B cell (primary cell): ENCODE data around the gene TMEM120A. TPM values are rescaled to one million over a fixed set of nuclear protein-coding genes. Genes with fewer than 3 reads are reported as not detected.

Experiments
- ATAC-seq: fragments of 200-7000 bp; cut with Tn5 transposase; one replicate; pipeline ENCODE4 v1.10.0; 2021; ENCODE audit warnings: low read depth, mild to moderate bottlenecking, moderate number of reproducible peaks, moderate library complexity
- CTCF ChIA-PET: fragments of 350-600 bp; sonication (Branson Sonifier 250); formaldehyde crosslinking; loops from one replicate; lab custom pipeline; 2021; ENCODE audit warnings: antibody characterized with exemption, inconsistent platforms; lab: Charles Lee
- POLR2A ChIA-PET: fragments of 350-600 bp; sonication (Branson Sonifier 250); formaldehyde crosslinking; loops from one replicate; lab custom pipeline; 2021; ENCODE audit warnings: antibody characterized with exemption; lab: Charles Lee
- DNase-seq: peaks from one replicate; pipeline ENCODE4 v3.0.0; 2013
- H2AFZ ChIP-seq: 2 replicates; pipeline ENCODE4 v1.6.1; 2012; ENCODE audit warnings: mild to moderate bottlenecking, low read depth, low read length; ENCODE audit not compliant: insufficient read depth, poor library complexity, severe bottlenecking
- H3K27ac ChIP-seq, 2 donors: 1 replicate in 1 of 2; 2 replicates in 1 of 2; pipeline ENCODE4 v1.5.1; 2012 to 2013; ENCODE audit warnings: low read length in 2 of 2, mild to moderate bottlenecking in 2 of 2, moderate library complexity in 1 of 2
- H3K27me3 ChIP-seq, 4 experiments: fragments of 200-600 bp in 1 of 4; sonication (generic) in 1 of 4; replicated peaks in 1 of 4; 1 replicate in 2 of 4; 2 replicates in 2 of 4; pipeline versions ENCODE4 v1.6.1 to v1.7.0; 2013 to 2016; ENCODE audit warnings: low read length in 3 of 4, mild to moderate bottlenecking in 2 of 4, mixed read lengths in 1 of 4, moderate library complexity in 1 of 4; ENCODE audit not compliant: insufficient read depth in 4 of 4, control insufficient read depth in 3 of 4; ENCODE audit errors: control extremely low read depth in 1 of 4
- H3K36me3 ChIP-seq, 2 experiments: replicated peaks in 1 of 2; 1 replicate in 1 of 2; 2 replicates in 1 of 2; pipeline versions ENCODE4 v1.6.1 to v1.7.1; 2013; ENCODE audit warnings: low read length in 1 of 2; ENCODE audit not compliant: insufficient read depth in 2 of 2, control insufficient read depth in 1 of 2; ENCODE audit errors: control extremely low read depth in 1 of 2, extremely low read depth in 1 of 2
- H3K4me1 ChIP-seq, 2 donors: fragments of 200-600 bp in 1 of 2; sonication (generic) in 1 of 2; 1 replicate in 1 of 2; 2 replicates in 1 of 2; pipeline versions ENCODE4 v1.5.1 to v1.6.1; 2013 to 2017; ENCODE audit warnings: low read length in 2 of 2; ENCODE audit not compliant: control insufficient read depth in 2 of 2, insufficient read depth in 2 of 2
- H3K4me2 ChIP-seq: replicated peaks from 2 replicates; pipeline ENCODE3; 2012; ENCODE audit warnings: mild to moderate bottlenecking, low read depth, low read length; ENCODE audit not compliant: poor library complexity, severe bottlenecking
- H3K4me3 ChIP-seq, 5 experiments: fragments of 200-600 bp in 1 of 5; sonication (generic) in 1 of 5; 1 replicate in 3 of 5; 2 replicates in 2 of 5; pipeline versions ENCODE4 v1.5.1 to v1.7.0; 2011 to 2016; ENCODE audit warnings: low read length in 4 of 5, mild to moderate bottlenecking in 4 of 5, low read depth in 2 of 5, control low read depth in 1 of 5, moderate library complexity in 1 of 5; ENCODE audit not compliant: insufficient read depth in 1 of 5; ENCODE audit errors: control extremely low read depth in 1 of 5, extremely low read depth in 1 of 5
- H3K79me2 ChIP-seq: fragments of 200-600 bp; sonication (generic); one replicate; pipeline ENCODE4 v1.6.0; 2016; ENCODE audit warnings: low read length; ENCODE audit not compliant: control insufficient read depth, insufficient read depth
- H3K9ac ChIP-seq: fragments of 200-600 bp; sonication (generic); 2 replicates; pipeline ENCODE4 v1.6.1; 2017; ENCODE audit warnings: mild to moderate bottlenecking, low read length, moderate library complexity
- H3K9me3 ChIP-seq, 3 donors: one replicate each; pipeline versions ENCODE4 v1.6.1 to v1.7.1; 2013; ENCODE audit warnings: low read length in 2 of 3; ENCODE audit not compliant: control insufficient read depth in 2 of 3, insufficient read depth in 1 of 3; ENCODE audit errors: control extremely low read depth in 1 of 3
- H4K20me1 ChIP-seq: 2 replicates; pipeline ENCODE4 v1.6.0; 2012; ENCODE audit warnings: mild to moderate bottlenecking, low read length; ENCODE audit not compliant: insufficient read depth, control insufficient read depth, poor library complexity, severe bottlenecking
- H3K27ac Mint-ChIP-seq: one replicate; pipeline ENCODE4 v1.8.0; 2021; ENCODE audit warnings: mixed read lengths
- H3K27me3 Mint-ChIP-seq: one replicate; pipeline ENCODE4 v1.8.0; 2021; ENCODE audit warnings: mixed read lengths
- H3K4me1 Mint-ChIP-seq: one replicate; pipeline ENCODE4 v1.8.0; 2021; ENCODE audit warnings: mixed read lengths
- H3K4me3 Mint-ChIP-seq: one replicate; pipeline ENCODE4 v1.8.0; 2021; ENCODE audit warnings: mixed read lengths
- H3K9me3 Mint-ChIP-seq: one replicate; pipeline ENCODE4 v1.8.0; 2022; ENCODE audit warnings: mixed read lengths; ENCODE audit not compliant: insufficient read depth
- EZH2 ChIP-seq: IDR thresholded peaks from 2 replicates; pipeline ENCODE4 v1.6.1; 2012; ENCODE audit warnings: borderline replicate concordance, low read depth, mild to moderate bottlenecking, moderate library complexity, low read length; ENCODE audit not compliant: insufficient read depth, poor library complexity, severe bottlenecking
- WGBS: methylation state at CpG from one replicate; pipeline ENCODE4 v1.1.5; 2013; ENCODE audit warnings: missing lambda C conversion rate; ENCODE audit not compliant: insufficient coverage; 5-methylcytosine and 5-hydroxymethylcytosine counted together
- intact Hi-C: fragments of 100-400 bp; cut with micrococcal nuclease; formaldehyde crosslinking; loops from one replicate; pipeline ENCODE4 v1.10.0; 2022
- polyA plus RNA-seq: library from polyadenylated mRNA; depleted of rRNA; stranded (reverse); fragments of >200 nt; gene quantifications from 2 replicates; pipeline ENCODE4 v1.2.3, GENCODE V29; 2012
- total RNA-seq, 2 donors: library from RNA; stranded (reverse); fragments of 120-200 nt in 1 of 2; gene quantifications; 1 replicate in 1 of 2; 2 replicates in 1 of 2; pipeline versions ENCODE4 v1.2.3 to v1.2.4, GENCODE V29; 2013 to 2022
- TF ChIP-seq, protein P1 (sequence below): fragments of 200-600 bp; IDR thresholded peaks from one replicate; pipeline ENCODE4 v1.8.0; 2022; ENCODE audit warnings: antibody characterized with exemption, mild to moderate bottlenecking

The TMEM120A gene
- total and polyA plus RNA-seq, 2 donors (not counting 1 experiment from before 2014, with no cell fraction given): 39.0 to 49.3 TPM

- DNase-seq (no peak), ATAC-seq (no peak)
- ChIA-PET CTCF (interaction anchor here (0.5 to 5.3 kb wide), 2 partner anchors 15 to 157 kb away, joined by 4 to 83 read pairs; no protein-coding TSS in a partner anchor), POLR2A (no interaction called here)
- WGBS: 22% methylated on average over 4 of the region's 4 CpGs
- H3K9me3 ChIP-seq: no peaks in the 10 kb centered on the region
- H4K20me1 ChIP-seq: no peaks in the 10 kb centered on the region
- no peak overlapping the region for H3K4me2 ChIP-seq
- H3K27me3 ChIP-seq: no peaks in the 10 kb centered on the region
- H3K4me1 Mint-ChIP-seq: peaks cover 8% of the 10 kb centered on the region
- no peak overlapping the region for H2AFZ ChIP-seq
- H3K4me1 ChIP-seq: peaks cover 3 to 6% of the 10 kb centered on the region in 2 donors
- no peak overlapping the region for H3K27ac ChIP-seq
- no peak overlapping the region for H3K4me3 Mint-ChIP-seq
- no peaks in the 10 kb centered on the region for H3K79me2 ChIP-seq
- no peak overlapping the region for H3K4me3 ChIP-seq
- H3K36me3 ChIP-seq: peaks cover 0 to 26% of the 10 kb centered on the region in 2 experiments
- no peak for TF ChIP-seq EZH2
- TF ChIP-seq, protein P1, sequence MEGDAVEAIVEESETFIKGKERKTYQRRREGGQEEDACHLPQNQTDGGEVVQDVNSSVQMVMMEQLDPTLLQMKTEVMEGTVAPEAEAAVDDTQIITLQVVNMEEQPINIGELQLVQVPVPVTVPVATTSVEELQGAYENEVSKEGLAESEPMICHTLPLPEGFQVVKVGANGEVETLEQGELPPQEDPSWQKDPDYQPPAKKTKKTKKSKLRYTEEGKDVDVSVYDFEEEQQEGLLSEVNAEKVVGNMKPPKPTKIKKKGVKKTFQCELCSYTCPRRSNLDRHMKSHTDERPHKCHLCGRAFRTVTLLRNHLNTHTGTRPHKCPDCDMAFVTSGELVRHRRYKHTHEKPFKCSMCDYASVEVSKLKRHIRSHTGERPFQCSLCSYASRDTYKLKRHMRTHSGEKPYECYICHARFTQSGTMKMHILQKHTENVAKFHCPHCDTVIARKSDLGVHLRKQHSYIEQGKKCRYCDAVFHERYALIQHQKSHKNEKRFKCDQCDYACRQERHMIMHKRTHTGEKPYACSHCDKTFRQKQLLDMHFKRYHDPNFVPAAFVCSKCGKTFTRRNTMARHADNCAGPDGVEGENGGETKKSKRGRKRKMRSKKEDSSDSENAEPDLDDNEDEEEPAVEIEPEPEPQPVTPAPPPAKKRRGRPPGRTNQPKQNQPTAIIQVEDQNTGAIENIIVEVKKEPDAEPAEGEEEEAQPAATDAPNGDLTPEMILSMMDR: no peak
- no peak overlapping the region for H3K27ac Mint-ChIP-seq
- no peaks in the 10 kb centered on the region for H3K27me3 Mint-ChIP-seq
- no peaks in the 10 kb centered on the region for H3K9me3 Mint-ChIP-seq
- no peak overlapping the region for H3K9ac ChIP-seq
- intact Hi-C loops: no loop called here
Measured at GRCh38 chr7:76023002-76023401, 28.6 kb upstream of the TMEM120A start.

- Mint-ChIP-seq H3K4me3 (no peak overlapping the region), H3K9me3 (no peaks in the 10 kb centered on the region), H3K4me1 (peaks cover 8% of the 10 kb centered on the region), H3K27me3 (no peaks in the 10 kb centered on the region), H3K27ac (no peak overlapping the region)
- Histone ChIP-seq H3K27me3 (no peaks in the 10 kb centered on the region), H3K9ac (no peak overlapping the region), H4K20me1 (no peaks in the 10 kb centered on the region), H3K27ac (no peak overlapping the region), H3K36me3 (peaks cover 0 to 22% of the 10 kb centered on the region in 2 experiments), H3K4me3 (no peak overlapping the region), H3K4me1 (peaks cover 3 to 6% of the 10 kb centered on the region in 2 donors), H3K79me2 (no peaks in the 10 kb centered on the region), H2AFZ (no peak overlapping the region), H3K4me2 (no peak overlapping the region), H3K9me3 (no peaks in the 10 kb centered on the region)
- intact Hi-C loops: no loop called here
- CTCF ChIA-PET: interaction anchor here (0.5 to 5.3 kb wide), 2 partner anchors 16 to 157 kb away, joined by 4 to 83 read pairs; no protein-coding TSS in a partner anchor
- TF ChIP-seq EZH2: no peak
- TF ChIP-seq, protein P1: no peak
- DNase-seq (no peak), ATAC-seq (no peak)
- WGBS: 96% methylated on average over 5 of the region's 7 CpGs
- POLR2A ChIA-PET: no interaction called here
Measured at GRCh38 chr7:76022026-76022780, 27.8 kb upstream of the TMEM120A start.
